Motor neuron (in vitro differentiated cells): Measurements from ENCODE around the gene C14orf132. TPM values are rescaled to one million over a fixed set of nuclear protein-coding genes. Genes with fewer than 3 reads are reported as not detected.
A peak's percentile ranks its signal among the peaks of the same experiment; 100 is the strongest.

Source experiments
- ATAC-seq, 8 experiments: fragments of 200-7000 bp; cut with Tn5 transposase; replicated peaks in 6 of 8; 2 replicates each; pipeline ENCODE4 v1.8.0; 2021; ENCODE audit warnings: mild to moderate bottlenecking in 8 of 8, moderate library complexity in 8 of 8
- H3K27ac ChIP-seq, 2 donors: fragments of 250-450 bp; sonication (Bioruptor Pico); 2 replicates each; pipeline ENCODE4 v1.9.0; 2021; ENCODE audit warnings: antibody characterized with exemption in 2 of 2, mild to moderate bottlenecking in 2 of 2, moderate library complexity in 1 of 2
- H3K4me1 ChIP-seq, 2 donors: fragments of 250-450 bp; sonication (Bioruptor Pico); replicated peaks in 1 of 2; 2 replicates each; pipeline ENCODE4 v1.6.1; 2021; ENCODE audit warnings: antibody characterized with exemption in 2 of 2, mild to moderate bottlenecking in 2 of 2, moderate library complexity in 1 of 2
- H3K4me3 ChIP-seq, 5 donors: fragments of 250-450 bp; sonication (Bioruptor Pico); 2 replicates each; pipeline ENCODE4 v1.9.0; 2021; ENCODE audit warnings: antibody characterized with exemption in 5 of 5, mild to moderate bottlenecking in 5 of 5, moderate library complexity in 4 of 5
- WGBS, 10 experiments: fragments of 450-650 bp; shearing (Covaris generic); methylation state at CpG; one replicate each; pipeline ENCODE4 v1.0.0; 2022; 5-methylcytosine and 5-hydroxymethylcytosine counted together
- in situ Hi-C, 9 experiments: fragments of 400-800 bp; cut with MboI; loops; one replicate each; pipeline ENCODE4 v1.15.0; 2021; ENCODE audit warnings: low sequenced_read_pairs in 9 of 9, low pct_unique_long_range_greater_than_20kb in 2 of 9; ENCODE audit not compliant: unreplicated experiment in 9 of 9
- total RNA-seq, 8 experiments: library from RNA; unstranded; fragments of 300-600 nt; gene quantifications; 2 replicates each; pipeline versions ENCODE4 v1.2.3 to v1.2.4, GENCODE V29; 2022

Gene C14orf132
- total RNA-seq, 8 experiments from 2014 or later = 17.9 to 140 (median 66.8) TPM

DNA sequence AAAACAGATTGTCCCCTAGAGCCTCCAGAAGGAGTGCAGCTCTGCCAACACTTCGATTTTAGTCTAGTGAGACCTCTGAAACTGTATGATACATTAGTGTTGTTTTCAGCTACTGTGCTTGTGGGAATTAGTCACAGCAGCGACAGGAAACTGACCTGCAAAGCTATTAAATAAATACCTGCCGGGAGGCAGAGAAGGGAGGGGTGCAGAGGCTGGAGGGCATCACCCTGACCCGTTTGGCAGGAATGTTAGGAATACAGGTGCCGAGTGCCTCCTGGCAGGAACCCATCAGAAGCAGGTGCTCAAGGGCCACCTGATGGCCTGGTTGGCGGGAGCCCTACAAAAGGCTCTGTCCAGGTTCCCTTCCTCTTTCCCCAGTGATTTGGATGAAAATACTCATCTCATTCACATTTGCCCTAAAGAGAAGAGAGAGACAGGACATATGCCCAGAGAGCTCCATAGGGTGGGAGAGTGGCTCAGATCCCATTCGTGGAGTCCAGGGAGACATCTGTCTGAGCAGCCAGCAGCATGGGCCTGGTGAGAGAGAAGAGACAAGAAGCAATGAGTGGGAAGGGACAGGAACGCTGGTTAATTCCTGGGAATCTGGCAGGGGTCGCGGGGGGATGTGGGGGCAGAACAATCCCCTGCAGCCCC lies 44.6 kb downstream of the C14orf132 start:
- no peak overlapping the region for H3K27ac ChIP-seq

DNA sequence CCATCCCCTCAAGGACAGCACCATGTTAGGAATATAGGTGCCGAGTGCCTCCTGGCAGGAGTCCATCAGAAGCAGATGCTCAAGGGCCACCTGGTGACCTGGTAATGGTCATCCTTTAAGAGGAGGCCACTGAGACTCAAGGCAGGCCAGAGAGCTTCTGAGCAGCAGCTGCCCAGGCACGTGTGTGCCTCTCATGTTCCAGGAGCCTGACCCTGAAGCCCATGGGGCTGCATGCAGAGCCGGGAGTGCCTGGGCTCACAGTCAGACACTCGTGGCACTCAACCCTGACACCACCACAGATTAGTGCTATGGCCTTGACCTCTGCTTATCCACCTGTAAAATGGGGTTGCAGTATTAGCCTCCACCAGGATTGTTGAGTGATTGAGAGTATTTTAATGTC lies 45.6 kb downstream of the C14orf132 start:
- H3K4me1 ChIP-seq = peaks cover 14 to 23% of the 10 kb centered on the region in 2 donors
- no peak overlapping the region for H3K4me3 ChIP-seq
- H3K27ac ChIP-seq = no peak overlapping the region
- in situ Hi-C loops = loop anchor here in 1 of 9 experiments (25.0 kb wide), 1 partner anchor 522 kb away; no protein-coding TSS in a partner anchor
- WGBS, 10 experiments = 72 to 100% (median 89%) methylated on average over 1 to 3 of the region's 4 CpGs; no CpG with 5 or more reads in 5 of the 10 experiments
- ATAC-seq = no peak

More for the DNA sequence above, 44.6 kb downstream of the C14orf132 start:
- Histone ChIP-seq H3K4me1 (peaks cover 6 to 13% of the 10 kb centered on the region in 2 donors), H3K4me3 (no peak overlapping the region)
- ATAC-seq = peak in 1 of 8 experiments; percentile 13
- in situ Hi-C loops = loop anchor here in 1 of 9 experiments (25.0 kb wide), 1 partner anchor 521 kb away; no protein-coding TSS in a partner anchor
- WGBS, 10 experiments = 60 to 100% (median 92%) methylated on average over 1 to 4 of the region's 10 CpGs; no CpG with 5 or more reads in 1 of the 10 experiments

DNA sequence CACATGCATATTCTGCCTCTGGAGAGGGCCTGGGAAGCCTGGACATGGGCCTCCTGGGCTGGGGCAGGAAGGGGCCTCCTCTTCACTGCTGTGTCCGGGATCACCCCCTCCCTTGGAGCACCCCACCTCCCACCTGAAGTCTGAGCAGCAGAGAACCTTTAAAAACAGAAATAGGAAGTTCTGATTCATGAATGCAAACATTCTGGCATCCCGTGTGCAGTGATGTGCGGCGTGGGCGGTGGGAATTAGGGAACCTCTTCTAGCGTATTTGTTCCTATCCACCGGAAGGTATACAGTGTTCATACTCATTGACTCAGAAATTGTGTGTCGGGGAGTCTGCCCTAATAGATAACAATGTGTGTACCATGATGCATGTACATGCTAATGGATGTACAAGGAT lies 46.2 kb downstream of the C14orf132 start:
- H3K4me3 ChIP-seq = no peak overlapping the region
- ATAC-seq = peak in 1 of 8 experiments; percentile 13
- no peak overlapping the region for H3K27ac ChIP-seq
- in situ Hi-C loops = loop anchor here in 1 of 9 experiments (25.0 kb wide), 1 partner anchor 523 kb away; no protein-coding TSS in a partner anchor
- WGBS, 10 experiments = 70 to 100% (median 93%) methylated on average over 3 to 7 of the region's 8 CpGs; no CpG with 5 or more reads in 3 of the 10 experiments
- peaks cover 20 to 28% of the 10 kb centered on the region in 2 donors for H3K4me1 ChIP-seq

DNA sequence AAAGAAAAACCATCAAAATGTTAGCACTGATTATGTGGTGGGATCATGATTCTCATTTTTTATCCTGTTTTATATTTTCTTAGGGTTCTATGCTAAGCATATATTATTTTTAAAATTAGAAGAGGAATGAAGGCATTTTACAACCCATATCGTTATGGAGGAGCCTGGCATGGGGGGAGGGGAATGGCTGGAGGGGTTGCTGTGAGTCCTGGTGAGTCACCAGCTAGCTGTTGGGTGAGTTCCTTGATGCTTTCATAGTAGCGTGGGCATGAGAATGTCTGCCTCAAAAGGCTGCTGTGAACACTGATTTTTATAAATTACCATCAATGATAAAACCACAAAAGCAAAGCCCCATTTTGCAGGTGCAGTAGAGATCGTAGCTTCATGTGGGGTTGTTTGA lies 46.9 kb downstream of the C14orf132 start:
- WGBS, 10 experiments = 0 to 70% (median 47%) methylated on average over 1 to 3 of the region's 3 CpGs; no CpG with 5 or more reads in 1 of the 10 experiments
- Histone ChIP-seq H3K4me1 (peaks cover 25 to 33% of the 10 kb centered on the region in 2 donors), H3K4me3 (no peak overlapping the region), H3K27ac (no peak overlapping the region)
- peak in 3 of 8 experiments; percentile 15 to 60 (median 32) for ATAC-seq
- in situ Hi-C loops = loop anchor here in 1 of 9 experiments (25.0 kb wide), 1 partner anchor 524 kb away; no protein-coding TSS in a partner anchor

DNA sequence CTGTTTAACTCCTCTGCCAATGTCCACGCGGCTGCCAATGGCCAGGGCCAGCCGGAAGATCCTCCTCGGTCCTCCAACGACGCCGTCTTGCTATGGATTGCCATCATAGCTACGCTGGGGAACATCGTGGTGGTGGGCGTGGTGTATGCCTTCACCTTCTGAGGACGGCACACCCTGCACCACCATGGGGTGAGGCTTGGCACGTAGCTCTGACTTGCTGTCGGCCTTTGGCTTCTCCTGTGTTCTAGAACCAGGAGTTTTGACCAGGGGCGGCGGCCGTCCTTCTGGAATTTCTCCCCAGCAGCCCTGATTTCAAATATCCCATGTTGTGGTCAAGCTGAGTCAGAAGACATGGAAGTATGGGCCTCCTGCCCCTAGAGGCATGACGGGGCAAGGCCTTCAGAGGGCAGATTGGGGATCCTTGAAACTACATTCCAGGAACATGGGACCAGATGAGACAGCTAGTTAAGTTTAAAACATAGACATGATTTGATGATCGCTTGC lies 47.5 kb downstream of the C14orf132 start:
- Histone ChIP-seq H3K27ac (no peak overlapping the region), H3K4me3 (no peak overlapping the region), H3K4me1 (peaks cover 31 to 39% of the 10 kb centered on the region in 2 donors)
- in situ Hi-C loops = loop anchor here in 1 of 9 experiments (25.0 kb wide), 1 partner anchor 524 kb away; no protein-coding TSS in a partner anchor
- 93 to 100% (median 99%) methylated on average over 1 to 6 of the region's 18 CpGs; no CpG with 5 or more reads in 4 of the 10 experiments for WGBS, 10 experiments
- peak in 1 of 8 experiments; percentile 36 for ATAC-seq

DNA sequence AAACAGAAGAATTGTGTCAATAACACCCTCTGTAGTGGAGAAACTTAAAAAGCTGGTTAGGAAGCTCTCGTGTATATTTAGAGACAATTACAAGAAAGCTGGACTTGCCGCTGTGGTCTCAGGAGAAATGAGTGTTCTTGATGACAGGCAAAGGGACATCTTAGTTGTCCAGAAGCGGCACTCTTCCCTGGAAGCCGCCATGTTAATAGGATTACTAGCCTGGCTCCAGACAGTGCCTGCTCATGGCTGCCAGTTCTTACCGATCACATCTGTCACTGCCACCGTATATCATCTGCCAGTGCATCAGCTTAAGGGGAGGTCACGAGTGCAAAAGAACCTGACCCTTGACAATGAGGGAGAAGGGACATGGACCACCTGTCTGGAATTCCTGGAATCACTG lies 48.9 kb downstream of the C14orf132 start:
- Histone ChIP-seq H3K4me3 (no peak overlapping the region), H3K27ac (peak overlapping the region in 1 of 2 donors; percentile 54), H3K4me1 (peaks cover 41 to 50% of the 10 kb centered on the region in 2 donors)
- 50 to 100% (median 95%) methylated on average over 1 to 3 of the region's 7 CpGs; no CpG with 5 or more reads in 7 of the 10 experiments for WGBS, 10 experiments
- in situ Hi-C loops = loop anchor here in 1 of 9 experiments (25.0 kb wide), 1 partner anchor 526 kb away; no protein-coding TSS in a partner anchor
- no peak for ATAC-seq

DNA sequence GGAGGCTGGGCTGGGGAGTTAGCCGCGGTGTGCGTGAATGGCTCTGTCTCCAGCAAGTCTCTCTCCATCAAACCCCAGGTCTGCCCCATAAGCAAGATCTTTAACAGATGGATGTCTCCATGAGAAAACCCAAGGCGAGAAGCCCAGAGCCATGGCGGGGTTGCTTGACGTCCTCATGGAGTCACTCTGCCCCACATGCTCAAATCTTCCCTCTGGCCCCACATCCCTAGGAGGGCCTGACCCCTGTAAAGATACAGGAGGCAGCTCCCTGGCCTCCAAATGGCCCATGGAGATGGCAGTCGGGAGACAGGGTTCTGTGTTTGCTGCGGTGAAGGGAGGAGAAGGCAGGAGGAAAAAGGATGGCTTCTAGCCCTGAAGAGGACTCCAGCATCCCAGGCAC lies 49.3 kb downstream of the C14orf132 start:
- no peak overlapping the region for H3K4me3 ChIP-seq
- 95 to 100% (median 100%) methylated on average over 1 to 4 of the region's 8 CpGs; no CpG with 5 or more reads in 5 of the 10 experiments for WGBS, 10 experiments
- in situ Hi-C loops = loop anchor here in 1 of 9 experiments (25.0 kb wide), 1 partner anchor 526 kb away; no protein-coding TSS in a partner anchor
- H3K27ac ChIP-seq = peak overlapping the region in 1 of 2 donors; percentile 54
- H3K4me1 ChIP-seq = peaks cover 41 to 48% of the 10 kb centered on the region in 2 donors
- ATAC-seq = no peak

DNA sequence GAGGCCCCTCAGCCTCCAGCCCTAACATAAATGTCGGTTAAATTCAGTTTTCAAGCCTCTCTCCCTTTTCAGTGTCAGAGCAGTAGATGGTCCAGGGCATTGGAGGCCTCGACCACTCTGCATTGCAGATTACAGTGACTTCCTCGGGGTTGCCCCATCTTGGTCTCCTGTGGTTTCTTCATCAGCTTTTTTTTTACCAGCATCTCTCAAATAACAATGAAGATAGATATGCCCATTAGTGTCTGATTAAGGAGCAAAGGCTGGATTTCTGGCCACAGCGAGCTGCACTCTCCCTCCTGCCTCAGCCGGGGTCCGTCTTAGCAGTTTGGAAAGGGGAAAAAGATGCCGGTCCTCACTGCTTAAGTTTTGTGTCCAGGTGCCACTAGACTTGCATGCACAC lies 49.7 kb downstream of the C14orf132 start:
- in situ Hi-C loops = loop anchor here in 1 of 9 experiments (25.0 kb wide), 1 partner anchor 527 kb away; no protein-coding TSS in a partner anchor
- Histone ChIP-seq H3K4me3 (no peak overlapping the region), H3K27ac (peak overlapping the region in 1 of 2 donors; percentile 54), H3K4me1 (peaks cover 41 to 47% of the 10 kb centered on the region in 2 donors)
- no peak for ATAC-seq
- WGBS, 10 experiments = 60 to 100% (median 90%) methylated on average over 1 to 7 of the region's 7 CpGs; no CpG with 5 or more reads in 4 of the 10 experiments

DNA sequence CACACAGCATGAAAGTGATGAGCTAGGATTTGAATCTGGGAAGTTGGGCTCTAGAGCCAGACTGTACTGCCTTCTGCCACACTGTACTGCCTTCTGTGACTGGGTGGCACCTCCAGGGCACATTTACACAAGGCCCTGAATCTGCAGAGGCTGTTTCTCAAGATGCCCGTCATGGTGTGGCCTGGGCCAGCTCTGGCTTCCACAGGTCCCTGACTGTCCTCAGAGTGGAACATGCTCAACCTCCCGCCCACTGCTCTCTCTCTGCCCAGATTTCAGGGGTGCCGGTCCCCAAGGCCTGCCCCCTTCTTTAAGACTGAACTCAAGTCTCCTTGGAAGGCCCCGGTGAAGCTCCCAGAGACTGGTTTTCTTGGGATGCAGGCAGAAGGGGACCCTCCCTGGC lies 50.2 kb downstream of the C14orf132 start:
- Histone ChIP-seq H3K4me1 (peaks cover 41 to 47% of the 10 kb centered on the region in 2 donors), H3K4me3 (no peak overlapping the region), H3K27ac (peak overlapping the region; percentile 74 to 81)
- ATAC-seq = no peak
- WGBS, 10 experiments = 100% methylated on average over 1 of the region's 4 CpGs; no CpG with 5 or more reads in 7 of the 10 experiments
- in situ Hi-C loops = loop anchor here in 1 of 9 experiments (25.0 kb wide), 1 partner anchor 527 kb away; no protein-coding TSS in a partner anchor

DNA sequence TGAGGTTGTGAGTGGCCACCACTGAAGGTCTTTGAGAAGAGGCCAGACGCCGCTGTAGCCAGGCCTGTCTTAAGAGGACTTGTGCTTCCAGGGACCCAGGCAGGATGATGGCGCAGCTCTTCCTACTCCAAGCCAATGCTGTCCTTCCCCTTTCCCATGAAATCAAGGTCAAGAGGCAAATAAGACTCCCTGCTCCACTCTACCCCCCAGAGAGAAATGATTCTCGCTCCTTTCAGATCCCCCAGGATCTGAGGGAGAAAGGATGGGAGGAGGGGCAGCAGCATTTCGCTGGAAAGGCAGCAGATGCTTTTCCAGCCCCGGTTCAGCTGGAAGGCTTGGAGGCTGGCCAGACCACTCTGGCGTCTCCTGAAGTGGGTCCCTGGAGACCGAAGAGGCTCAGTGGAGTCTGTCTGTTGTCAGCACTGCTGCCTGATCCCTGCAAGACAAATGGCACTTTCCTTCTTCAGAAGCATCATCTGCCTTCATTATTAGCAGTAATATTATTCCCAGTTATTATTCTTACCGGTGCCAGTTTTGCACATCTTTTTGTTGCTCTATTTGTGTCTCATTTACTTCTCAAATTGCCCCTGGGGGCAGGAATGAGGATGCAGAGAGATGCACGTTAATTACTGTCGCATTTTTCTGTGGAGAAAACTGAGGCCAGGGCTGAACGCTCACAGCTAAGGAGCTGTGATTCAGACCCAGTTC lies 51.4 kb downstream of the C14orf132 start:
- in situ Hi-C loops = loop anchor here in 3 of 9 experiments (10.0 to 25.0 kb wide), 3 partner anchors 86 to 528 kb away; no protein-coding TSS in a partner anchor
- whole genome bisulfite sequencing, 10 experiments = 8 to 62% (median 39%) methylated on average over 2 to 9 of the region's 12 CpGs; no CpG with 5 or more reads in 2 of the 10 experiments
- Histone ChIP-seq H3K4me1 (peaks cover 49 to 51% of the 10 kb centered on the region in 2 donors), H3K4me3 (no peak overlapping the region), H3K27ac (peak overlapping the region; percentile 80 to 81)
- ATAC-seq = peak in 7 of 8 experiments; percentile 14 to 94 (median 89)

DNA sequence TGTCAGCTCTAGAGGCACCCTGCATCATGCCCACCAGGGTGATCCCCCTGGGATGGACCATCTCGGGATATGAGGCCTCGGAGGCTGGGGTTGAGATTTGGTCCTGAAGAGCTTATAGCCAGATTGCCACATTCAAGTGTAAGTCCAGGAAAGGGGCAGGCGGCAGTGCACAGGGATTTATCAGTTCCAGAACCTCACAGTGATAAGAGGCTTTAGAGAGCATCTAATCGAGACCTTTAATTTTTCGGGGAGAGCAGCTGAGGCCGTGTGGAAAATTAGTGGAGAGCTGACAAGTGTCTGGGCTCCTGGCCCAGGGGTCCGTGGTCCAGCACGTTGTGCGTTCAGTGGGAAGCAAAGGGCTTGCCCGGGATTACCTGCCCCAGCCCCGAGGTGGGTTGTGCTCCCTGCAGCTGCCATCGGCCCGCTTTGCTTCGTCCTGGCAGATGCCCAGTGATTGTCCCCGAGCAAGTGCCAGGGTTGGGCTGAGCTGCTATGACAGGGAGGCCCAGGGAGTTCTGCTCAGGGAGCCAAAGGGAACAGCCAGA lies 52.1 kb downstream of the C14orf132 start:
- in situ Hi-C loops = loop anchor here in 3 of 9 experiments (10.0 to 25.0 kb wide), 3 partner anchors 86 to 529 kb away; no protein-coding TSS in a partner anchor
- no peak for ATAC-seq
- H3K4me3 ChIP-seq = no peak overlapping the region
- H3K4me1 ChIP-seq = peaks cover 55 to 57% of the 10 kb centered on the region in 2 donors
- peak overlapping the region; percentile 56 to 80 for H3K27ac ChIP-seq
- 50 to 88% (median 67%) methylated on average over 1 to 9 of the region's 15 CpGs; no CpG with 5 or more reads in 5 of the 10 experiments for WGBS, 10 experiments

DNA sequence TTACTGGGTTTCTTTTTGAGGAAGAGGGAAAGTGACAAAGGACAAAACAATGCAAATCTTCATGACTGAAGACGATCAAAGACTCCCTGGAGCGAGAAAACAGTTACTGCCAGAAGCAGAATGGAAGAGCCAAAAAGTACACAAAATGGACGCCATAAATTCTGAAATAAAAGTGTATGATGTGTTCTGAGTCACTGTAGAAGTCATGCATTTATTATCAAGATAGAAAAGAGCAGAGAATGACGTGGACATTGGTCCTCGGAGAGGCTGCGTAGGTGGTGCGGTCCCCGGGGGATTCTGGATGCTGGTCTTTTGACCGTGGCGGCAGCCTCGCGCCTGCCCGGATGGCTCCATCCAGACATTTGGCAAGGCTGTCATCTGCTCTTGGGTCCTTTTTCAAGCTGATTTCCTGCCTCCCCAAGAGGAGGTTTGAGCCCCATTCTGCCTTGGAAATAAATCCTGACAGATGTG lies 52.8 kb downstream of the C14orf132 start:
- no peak overlapping the region for H3K4me3 ChIP-seq
- in situ Hi-C loops = loop anchor here in 3 of 9 experiments (10.0 to 25.0 kb wide), 3 partner anchors 87 to 530 kb away; no protein-coding TSS in a partner anchor
- H3K27ac ChIP-seq = peak overlapping the region; percentile 56 to 80
- peak in 1 of 8 experiments; percentile 1 for ATAC-seq
- 36 to 100% (median 76%) methylated on average over 2 to 13 of the region's 13 CpGs; no CpG with 5 or more reads in 1 of the 10 experiments for WGBS, 10 experiments
- peaks cover 57% of the 10 kb centered on the region in 2 donors for H3K4me1 ChIP-seq
